T-helper 2 cell (primary cell): Measurements from ENCODE around the gene PRSS50.

Experiments
- DNase-seq, 5 experiments: peaks; one replicate each; pipeline versions ENCODE4 v3.0.0 to v3.0.0-alpha.2; 2012 to 2022

Gene PRSS50

DNA sequence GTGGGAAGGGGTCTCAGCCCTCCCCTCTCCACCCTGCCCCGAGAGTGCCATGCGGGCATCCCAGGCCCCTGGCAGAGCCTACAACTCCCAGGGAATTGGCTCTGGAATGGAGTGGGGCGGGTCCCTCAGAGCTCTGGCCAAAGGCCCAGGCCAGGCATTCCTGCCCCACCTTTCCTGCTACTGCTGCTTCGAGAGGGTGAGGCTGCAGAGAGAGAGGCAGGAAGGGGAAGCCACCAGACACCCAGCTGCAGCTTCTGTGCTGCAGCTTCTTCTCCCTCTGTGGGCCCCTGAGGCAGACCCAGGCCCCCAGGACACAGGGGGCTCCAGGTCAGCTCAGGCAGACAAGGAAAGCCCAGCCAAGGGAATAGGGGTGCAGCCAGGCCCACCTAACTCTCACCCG, 26.9 kb downstream of the PRSS50 start:
- no peak for DNase-seq

DNA sequence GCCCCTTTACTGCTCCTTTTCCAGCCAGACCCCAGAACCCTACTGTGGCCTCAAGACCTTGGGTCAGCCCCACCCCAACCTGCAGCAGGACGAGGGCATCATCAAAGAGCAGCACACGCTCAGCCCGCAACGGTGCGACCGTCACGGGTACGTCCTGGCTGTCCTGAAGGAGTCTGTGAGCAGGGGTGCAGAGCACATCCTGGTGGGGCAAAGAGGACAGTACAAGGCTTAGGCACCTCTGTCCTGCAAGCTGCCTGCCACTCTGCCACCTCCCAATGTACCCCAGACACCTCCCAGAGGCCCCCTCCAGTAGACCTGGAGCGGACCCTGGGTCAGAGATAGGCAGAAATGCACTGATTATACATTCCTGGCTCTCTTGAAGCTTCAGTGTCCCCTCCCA, 32.2 kb downstream of the PRSS50 start:
- DNase-seq = no peak

GRCh38 chr3:46684891-46685290, 32.8 kb downstream of the PRSS50 start:
- no peak for DNase-seq

GRCh38 chr3:46682974-46683373, 34.7 kb downstream of the PRSS50 start:
- no peak for DNase-seq

GRCh38 chr3:46681856-46682540, 35.7 kb downstream of the PRSS50 start:
- no peak for DNase-seq

- no peak for DNase-seq
These were observed 36.3 kb downstream of the PRSS50 start for GRCh38 chr3:46681387-46681786.

DNA sequence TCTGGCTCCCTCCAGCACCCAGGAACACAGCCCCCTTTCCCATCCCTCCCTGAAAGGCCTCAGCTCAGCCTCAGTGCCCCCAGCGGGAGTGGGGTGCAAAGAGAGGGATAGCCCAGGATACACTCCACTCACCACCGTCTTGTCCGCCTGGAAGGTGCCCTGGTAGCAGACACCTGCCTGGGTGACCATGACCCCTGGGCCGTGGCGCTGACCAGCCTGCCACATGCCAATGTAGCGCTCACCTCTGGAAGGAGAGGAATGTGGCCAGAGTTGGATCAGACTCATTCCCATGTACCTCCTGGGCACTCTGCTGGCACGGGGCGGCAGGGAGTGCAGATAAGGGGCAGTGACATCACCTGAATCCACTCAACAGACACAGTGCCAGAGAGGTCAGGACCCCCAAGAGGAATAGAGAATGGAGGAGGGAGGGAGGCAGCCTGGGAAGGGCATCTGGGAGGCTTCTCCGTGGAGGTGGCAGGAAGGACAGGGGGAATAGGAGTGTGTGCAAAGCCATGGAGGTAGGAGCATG, 37.3 kb downstream of the PRSS50 start:
- no peak for DNase-seq

DNA sequence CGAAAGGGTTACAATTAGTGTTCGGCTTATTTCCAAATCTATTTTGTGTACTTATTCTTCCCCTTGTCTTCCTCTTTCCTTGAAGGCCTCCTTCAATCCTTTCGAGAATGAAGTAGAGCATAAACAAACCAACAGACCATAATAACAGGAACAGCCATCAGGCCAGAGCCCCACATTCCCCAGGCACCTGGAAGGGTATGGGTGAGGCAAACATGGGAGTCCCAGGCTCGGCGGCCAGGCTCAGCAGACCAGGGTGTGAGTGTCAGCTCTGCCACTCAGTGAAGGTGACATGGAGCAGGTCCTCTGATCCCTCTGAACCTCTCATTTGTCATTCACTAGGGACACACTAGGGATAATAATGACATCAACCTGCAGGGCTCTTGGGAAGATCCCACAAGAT, 38.0 kb downstream of the PRSS50 start:
- no peak for DNase-seq

DNA sequence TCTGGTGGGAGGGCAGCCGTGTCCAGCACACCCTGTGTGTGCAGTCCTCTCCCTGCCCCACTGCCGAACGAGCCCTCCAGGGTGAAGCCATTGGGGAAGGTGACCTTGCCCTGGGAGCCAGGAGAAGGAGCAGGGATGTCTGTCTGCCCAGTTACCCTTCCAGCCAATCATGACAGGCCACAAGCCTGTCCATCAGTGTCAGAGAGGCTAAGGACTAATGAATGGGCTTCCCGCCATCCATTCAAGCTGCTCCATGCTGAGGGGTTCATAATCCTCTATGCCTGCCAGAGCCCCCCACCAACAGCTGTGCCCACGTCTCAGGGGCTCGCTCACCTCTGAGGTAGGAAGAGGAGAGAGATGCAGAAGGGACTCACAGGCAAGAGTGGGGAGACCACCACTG, 39.4 kb downstream of the PRSS50 start:
- DNase-seq = no peak

GRCh38 chr3:46677411-46677726, 40.3 kb downstream of the PRSS50 start:
- no peak for DNase-seq

DNA sequence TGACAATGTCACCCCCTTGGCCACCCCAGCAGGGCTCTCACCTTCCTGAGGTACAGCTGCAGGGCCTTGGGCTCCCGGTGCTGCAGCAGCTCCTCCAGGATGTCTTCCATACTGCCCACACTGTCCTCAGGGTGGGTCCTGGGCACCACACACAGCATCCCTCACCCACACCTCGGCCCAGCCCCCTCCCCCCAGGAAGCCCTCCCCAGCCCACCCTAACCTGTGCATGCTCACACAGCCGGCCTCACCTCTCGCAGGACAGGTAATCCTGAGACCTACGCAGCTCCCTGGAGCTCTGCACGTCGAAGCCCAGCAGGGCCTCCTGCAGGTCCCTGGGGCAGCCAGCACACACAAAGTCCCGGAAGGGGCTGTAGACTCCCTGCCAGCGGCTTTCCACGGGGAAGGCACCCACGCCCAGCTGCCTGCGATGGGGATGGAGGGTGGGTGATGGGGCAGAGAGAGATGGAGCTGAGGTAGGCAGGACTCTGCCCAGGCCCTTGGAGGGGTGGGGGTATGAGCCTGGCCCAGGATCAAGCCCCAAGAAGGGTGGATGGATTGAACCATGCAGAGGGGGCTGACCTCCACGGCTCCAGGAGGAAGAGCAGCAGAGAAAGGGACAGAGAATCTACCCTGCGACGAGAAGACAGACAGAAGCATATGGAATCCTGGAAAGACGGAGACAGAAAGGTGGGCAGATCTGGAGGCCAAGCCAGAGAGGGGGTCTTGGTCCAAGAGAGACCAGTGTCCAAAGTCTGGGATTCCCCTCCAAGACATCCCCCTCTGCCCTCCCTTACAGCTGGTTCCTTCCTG, 40.9 kb downstream of the PRSS50 start:
- no peak for DNase-seq

DNA sequence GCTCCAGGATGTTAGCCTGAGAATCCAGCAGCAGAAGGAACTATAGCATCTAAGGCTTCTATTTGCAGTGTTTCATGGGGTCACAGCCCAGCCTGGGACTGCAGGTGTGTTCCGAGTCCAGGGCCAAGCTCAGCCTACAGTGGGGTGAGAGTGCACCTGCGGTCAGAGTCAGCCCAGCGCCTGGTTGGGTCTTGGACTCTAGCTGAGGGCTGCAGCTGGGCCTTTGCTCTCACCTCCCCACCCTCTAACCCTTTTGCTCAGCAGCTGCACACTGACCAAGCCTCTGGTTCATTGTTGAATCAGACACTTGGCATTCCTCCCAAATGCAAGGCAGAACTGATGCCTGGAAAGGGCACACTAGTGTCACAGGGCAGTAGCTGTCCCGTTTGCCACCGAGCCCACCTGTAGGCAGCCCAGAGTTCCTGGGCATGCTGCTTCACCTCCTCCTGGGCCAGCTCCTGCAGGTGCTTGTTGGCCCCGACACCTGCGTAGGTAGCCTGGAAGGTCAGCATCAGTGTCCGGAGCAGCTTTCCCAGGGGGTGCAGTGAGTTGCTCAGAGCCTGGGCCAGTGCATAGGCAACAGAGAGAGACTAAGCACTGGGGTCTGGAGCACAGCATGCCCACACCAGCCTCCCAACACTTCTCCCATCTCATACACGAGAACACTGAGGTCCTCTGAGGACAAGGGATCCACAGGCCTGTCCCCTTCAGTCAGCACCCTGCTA, 41.7 kb downstream of the PRSS50 start:
- DNase-seq = no peak

DNA sequence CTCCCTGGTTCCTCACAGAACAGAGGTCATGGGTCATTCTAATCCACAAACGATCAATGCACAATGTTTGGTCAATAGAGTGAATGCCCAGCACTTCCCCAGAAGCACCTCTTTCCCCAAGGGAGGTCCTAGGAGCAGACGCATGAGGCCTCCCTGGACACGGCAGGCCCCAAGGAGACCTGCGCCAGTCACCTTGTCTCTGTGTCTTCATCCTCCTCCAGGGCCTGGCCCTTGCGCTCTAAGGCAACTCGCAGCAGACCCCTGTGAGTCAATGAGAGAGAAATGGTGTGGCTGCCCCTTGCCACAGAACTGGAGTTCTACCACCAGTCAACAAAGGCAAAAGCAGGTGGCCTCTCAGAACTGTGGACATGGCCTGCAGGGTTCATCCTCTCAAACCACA, 42.2 kb downstream of the PRSS50 start:
- no peak for DNase-seq

GRCh38 chr3:46674031-46674845, 43.4 kb downstream of the PRSS50 start:
- DNase-seq = no peak

GRCh38 chr3:46673151-46674030, 44.3 kb downstream of the PRSS50 start:
- DNase-seq = peak in 1 of 5 experiments; percentile 1

GRCh38 chr3:46672349-46672695, 45.3 kb downstream of the PRSS50 start:
- DNase-seq = peak in 1 of 5 experiments; percentile 1

- peak in 1 of 5 experiments; percentile 2 for DNase-seq
These were observed 45.9 kb downstream of the PRSS50 start for GRCh38 chr3:46671541-46672348.

DNA sequence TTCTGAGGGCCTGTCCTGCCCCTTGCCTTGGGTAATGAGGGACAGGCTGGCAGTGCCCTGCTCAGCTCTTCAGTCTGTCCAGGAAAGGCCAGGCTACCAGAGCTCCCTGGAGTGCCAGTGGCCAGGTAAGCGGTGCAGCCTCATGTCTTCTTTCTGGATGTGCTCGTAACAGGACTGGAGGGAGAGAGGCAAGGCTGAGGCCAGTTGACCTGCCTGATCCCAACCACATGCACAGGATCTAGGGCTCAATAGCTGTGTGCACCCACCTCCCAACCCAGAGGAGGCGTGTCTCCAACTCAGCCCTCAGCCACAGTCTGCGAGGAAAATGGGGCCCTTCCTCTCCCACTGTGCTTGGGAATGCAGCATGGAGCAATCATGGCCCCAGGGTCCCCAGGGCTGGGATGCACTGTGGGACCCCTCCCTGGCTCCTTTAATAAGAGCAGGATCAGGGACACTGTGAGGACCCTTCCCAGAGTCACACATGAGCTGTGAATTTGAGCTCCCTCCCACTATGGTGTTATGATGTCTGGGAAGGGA, 46.7 kb downstream of the PRSS50 start:
- no peak for DNase-seq

DNA sequence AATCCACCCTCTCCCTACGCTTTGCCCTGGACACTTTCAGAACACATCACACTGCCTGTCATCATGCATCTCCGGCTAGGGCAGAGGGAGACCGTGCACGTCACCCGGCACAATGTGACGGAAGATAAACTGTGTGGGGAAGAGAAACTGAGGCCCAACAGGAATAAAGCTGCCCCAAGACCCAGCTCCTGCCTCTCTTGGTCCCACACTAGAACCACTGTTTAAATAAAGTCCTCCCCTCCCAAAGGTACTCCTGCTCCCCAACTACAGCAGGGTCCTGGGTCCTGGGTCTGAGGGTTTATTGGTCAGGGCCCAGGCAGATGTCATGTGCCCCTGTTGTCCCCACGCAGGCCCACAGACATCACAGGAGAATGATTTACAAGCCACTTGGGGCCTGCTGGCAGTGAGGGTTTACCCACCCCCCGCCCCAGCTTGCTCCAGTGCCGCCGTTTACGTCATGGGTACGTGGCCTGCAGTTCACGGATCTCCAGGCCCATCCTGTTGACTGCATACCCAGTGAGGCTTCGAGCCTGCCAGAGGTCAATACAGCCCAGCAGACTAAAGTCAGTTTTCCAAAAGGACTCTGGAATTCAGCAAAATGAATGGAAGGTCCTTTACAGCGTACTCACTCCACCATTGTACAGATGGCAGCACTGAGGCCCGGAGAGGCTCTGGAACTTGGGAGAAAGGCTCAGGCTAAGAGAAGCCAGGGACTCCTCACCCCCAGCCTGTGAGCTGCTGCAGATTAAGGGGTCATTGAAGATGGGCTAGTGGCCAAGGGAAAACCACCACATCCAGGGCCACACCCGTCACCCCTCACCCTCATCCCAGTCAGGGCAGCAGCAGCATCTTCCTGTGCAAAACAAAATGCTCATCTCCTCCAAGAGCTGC, 47.4 kb downstream of the PRSS50 start:
- no peak for DNase-seq
